ENCODE results near the gene CCDC57.

- TF ChIP-seq, protein P1, sequence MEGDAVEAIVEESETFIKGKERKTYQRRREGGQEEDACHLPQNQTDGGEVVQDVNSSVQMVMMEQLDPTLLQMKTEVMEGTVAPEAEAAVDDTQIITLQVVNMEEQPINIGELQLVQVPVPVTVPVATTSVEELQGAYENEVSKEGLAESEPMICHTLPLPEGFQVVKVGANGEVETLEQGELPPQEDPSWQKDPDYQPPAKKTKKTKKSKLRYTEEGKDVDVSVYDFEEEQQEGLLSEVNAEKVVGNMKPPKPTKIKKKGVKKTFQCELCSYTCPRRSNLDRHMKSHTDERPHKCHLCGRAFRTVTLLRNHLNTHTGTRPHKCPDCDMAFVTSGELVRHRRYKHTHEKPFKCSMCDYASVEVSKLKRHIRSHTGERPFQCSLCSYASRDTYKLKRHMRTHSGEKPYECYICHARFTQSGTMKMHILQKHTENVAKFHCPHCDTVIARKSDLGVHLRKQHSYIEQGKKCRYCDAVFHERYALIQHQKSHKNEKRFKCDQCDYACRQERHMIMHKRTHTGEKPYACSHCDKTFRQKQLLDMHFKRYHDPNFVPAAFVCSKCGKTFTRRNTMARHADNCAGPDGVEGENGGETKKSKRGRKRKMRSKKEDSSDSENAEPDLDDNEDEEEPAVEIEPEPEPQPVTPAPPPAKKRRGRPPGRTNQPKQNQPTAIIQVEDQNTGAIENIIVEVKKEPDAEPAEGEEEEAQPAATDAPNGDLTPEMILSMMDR (IDR thresholded peaks at IDR 0.05) = no peak
- TF ChIP-seq POLR2A (IDR thresholded peaks at IDR 0.05) = peak in 1 of 2 donors; percentile 20
These were observed 19.1 kb upstream of the CCDC57 start for GRCh38 chr17:82231562-82232321.

Measured in heart left ventricle (tissue), 13 donors.